NCI-H2171 (cell line): ENCODE results near the gene HOATZ.
A peak's percentile ranks its signal among the peaks of the same experiment; 100 is the strongest.

Experiments
- DNase-seq: peaks from one replicate; lab custom pipeline; 2025; lab: John Stamatoyannopoulos, UW

Gene HOATZ

GRCh38 chr11:111577821-111578220 is 63.2 kb downstream of the HOATZ start:
- no peak for DNase-seq

- DNase-seq: no peak
Observed at GRCh38 chr11:111581341-111581740, 66.8 kb downstream of the HOATZ start.

- DNase-seq: no peak
Observed at GRCh38 chr11:111582163-111582562, 67.6 kb downstream of the HOATZ start.

- no peak for DNase-seq
Observed at GRCh38 chr11:111582881-111583280, 68.3 kb downstream of the HOATZ start.

- DNase-seq: no peak
Observed at GRCh38 chr11:111585371-111585770, 70.8 kb downstream of the HOATZ start.

GRCh38 chr11:111586388-111586831 is 71.8 kb downstream of the HOATZ start:
- DNase-seq: peak; percentile 37
